B cell (primary cell): ENCODE data around the gene LAIR2. TPM values are rescaled to one million over a fixed set of nuclear protein-coding genes. Genes with fewer than 3 reads are reported as not detected.

Experiments
- ATAC-seq: fragments of 200-7000 bp; cut with Tn5 transposase; one replicate; pipeline ENCODE4 v1.10.0; 2021; ENCODE audit warnings: low read depth, mild to moderate bottlenecking, moderate number of reproducible peaks, moderate library complexity
- CTCF ChIA-PET: fragments of 350-600 bp; sonication (Branson Sonifier 250); formaldehyde crosslinking; loops from one replicate; lab custom pipeline; 2021; ENCODE audit warnings: antibody characterized with exemption, inconsistent platforms; lab: Charles Lee
- POLR2A ChIA-PET: fragments of 350-600 bp; sonication (Branson Sonifier 250); formaldehyde crosslinking; loops from one replicate; lab custom pipeline; 2021; ENCODE audit warnings: antibody characterized with exemption; lab: Charles Lee
- DNase-seq: peaks from one replicate; pipeline ENCODE4 v3.0.0; 2013
- H2AFZ ChIP-seq: 2 replicates; pipeline ENCODE4 v1.6.1; 2012; ENCODE audit warnings: mild to moderate bottlenecking, low read depth, low read length; ENCODE audit not compliant: insufficient read depth, poor library complexity, severe bottlenecking
- H3K27ac ChIP-seq, 2 donors: 1 replicate in 1 of 2; 2 replicates in 1 of 2; pipeline ENCODE4 v1.5.1; 2012 to 2013; ENCODE audit warnings: low read length in 2 of 2, mild to moderate bottlenecking in 2 of 2, moderate library complexity in 1 of 2
- H3K27me3 ChIP-seq, 4 experiments: fragments of 200-600 bp in 1 of 4; sonication (generic) in 1 of 4; replicated peaks in 1 of 4; 1 replicate in 2 of 4; 2 replicates in 2 of 4; pipeline versions ENCODE4 v1.6.1 to v1.7.0; 2013 to 2016; ENCODE audit warnings: low read length in 3 of 4, mild to moderate bottlenecking in 2 of 4, mixed read lengths in 1 of 4, moderate library complexity in 1 of 4; ENCODE audit not compliant: insufficient read depth in 4 of 4, control insufficient read depth in 3 of 4; ENCODE audit errors: control extremely low read depth in 1 of 4
- H3K36me3 ChIP-seq, 2 experiments: replicated peaks in 1 of 2; 1 replicate in 1 of 2; 2 replicates in 1 of 2; pipeline versions ENCODE4 v1.6.1 to v1.7.1; 2013; ENCODE audit warnings: low read length in 1 of 2; ENCODE audit not compliant: insufficient read depth in 2 of 2, control insufficient read depth in 1 of 2; ENCODE audit errors: control extremely low read depth in 1 of 2, extremely low read depth in 1 of 2
- H3K4me1 ChIP-seq, 2 donors: fragments of 200-600 bp in 1 of 2; sonication (generic) in 1 of 2; 1 replicate in 1 of 2; 2 replicates in 1 of 2; pipeline versions ENCODE4 v1.5.1 to v1.6.1; 2013 to 2017; ENCODE audit warnings: low read length in 2 of 2; ENCODE audit not compliant: control insufficient read depth in 2 of 2, insufficient read depth in 2 of 2
- H3K4me2 ChIP-seq: replicated peaks from 2 replicates; pipeline ENCODE3; 2012; ENCODE audit warnings: mild to moderate bottlenecking, low read depth, low read length; ENCODE audit not compliant: poor library complexity, severe bottlenecking
- H3K4me3 ChIP-seq, 5 experiments: fragments of 200-600 bp in 1 of 5; sonication (generic) in 1 of 5; 1 replicate in 3 of 5; 2 replicates in 2 of 5; pipeline versions ENCODE4 v1.5.1 to v1.7.0; 2011 to 2016; ENCODE audit warnings: low read length in 4 of 5, mild to moderate bottlenecking in 4 of 5, low read depth in 2 of 5, control low read depth in 1 of 5, moderate library complexity in 1 of 5; ENCODE audit not compliant: insufficient read depth in 1 of 5; ENCODE audit errors: control extremely low read depth in 1 of 5, extremely low read depth in 1 of 5
- H3K79me2 ChIP-seq: fragments of 200-600 bp; sonication (generic); one replicate; pipeline ENCODE4 v1.6.0; 2016; ENCODE audit warnings: low read length; ENCODE audit not compliant: control insufficient read depth, insufficient read depth
- H3K9ac ChIP-seq: fragments of 200-600 bp; sonication (generic); 2 replicates; pipeline ENCODE4 v1.6.1; 2017; ENCODE audit warnings: mild to moderate bottlenecking, low read length, moderate library complexity
- H3K9me3 ChIP-seq, 3 donors: one replicate each; pipeline versions ENCODE4 v1.6.1 to v1.7.1; 2013; ENCODE audit warnings: low read length in 2 of 3; ENCODE audit not compliant: control insufficient read depth in 2 of 3, insufficient read depth in 1 of 3; ENCODE audit errors: control extremely low read depth in 1 of 3
- H4K20me1 ChIP-seq: 2 replicates; pipeline ENCODE4 v1.6.0; 2012; ENCODE audit warnings: mild to moderate bottlenecking, low read length; ENCODE audit not compliant: insufficient read depth, control insufficient read depth, poor library complexity, severe bottlenecking
- H3K27ac Mint-ChIP-seq: one replicate; pipeline ENCODE4 v1.8.0; 2021; ENCODE audit warnings: mixed read lengths
- H3K27me3 Mint-ChIP-seq: one replicate; pipeline ENCODE4 v1.8.0; 2021; ENCODE audit warnings: mixed read lengths
- H3K4me1 Mint-ChIP-seq: one replicate; pipeline ENCODE4 v1.8.0; 2021; ENCODE audit warnings: mixed read lengths
- H3K4me3 Mint-ChIP-seq: one replicate; pipeline ENCODE4 v1.8.0; 2021; ENCODE audit warnings: mixed read lengths
- H3K9me3 Mint-ChIP-seq: one replicate; pipeline ENCODE4 v1.8.0; 2022; ENCODE audit warnings: mixed read lengths; ENCODE audit not compliant: insufficient read depth
- EZH2 ChIP-seq: IDR thresholded peaks from 2 replicates; pipeline ENCODE4 v1.6.1; 2012; ENCODE audit warnings: borderline replicate concordance, low read depth, mild to moderate bottlenecking, moderate library complexity, low read length; ENCODE audit not compliant: insufficient read depth, poor library complexity, severe bottlenecking
- WGBS: methylation state at CpG from one replicate; pipeline ENCODE4 v1.1.5; 2013; ENCODE audit warnings: missing lambda C conversion rate; ENCODE audit not compliant: insufficient coverage; 5-methylcytosine and 5-hydroxymethylcytosine counted together
- intact Hi-C: fragments of 100-400 bp; cut with micrococcal nuclease; formaldehyde crosslinking; loops from one replicate; pipeline ENCODE4 v1.10.0; 2022
- polyA plus RNA-seq: library from polyadenylated mRNA; depleted of rRNA; stranded (reverse); fragments of >200 nt; gene quantifications from 2 replicates; pipeline ENCODE4 v1.2.3, GENCODE V29; 2012
- total RNA-seq, 2 donors: library from RNA; stranded (reverse); fragments of 120-200 nt in 1 of 2; gene quantifications; 1 replicate in 1 of 2; 2 replicates in 1 of 2; pipeline versions ENCODE4 v1.2.3 to v1.2.4, GENCODE V29; 2013 to 2022
- TF ChIP-seq, protein P1 (sequence below): fragments of 200-600 bp; IDR thresholded peaks from one replicate; pipeline ENCODE4 v1.8.0; 2022; ENCODE audit warnings: antibody characterized with exemption, mild to moderate bottlenecking

LAIR2 gene
- total and polyA plus RNA-seq, 2 donors (not counting 1 experiment from before 2014, with no cell fraction given), result not detected

DNA sequence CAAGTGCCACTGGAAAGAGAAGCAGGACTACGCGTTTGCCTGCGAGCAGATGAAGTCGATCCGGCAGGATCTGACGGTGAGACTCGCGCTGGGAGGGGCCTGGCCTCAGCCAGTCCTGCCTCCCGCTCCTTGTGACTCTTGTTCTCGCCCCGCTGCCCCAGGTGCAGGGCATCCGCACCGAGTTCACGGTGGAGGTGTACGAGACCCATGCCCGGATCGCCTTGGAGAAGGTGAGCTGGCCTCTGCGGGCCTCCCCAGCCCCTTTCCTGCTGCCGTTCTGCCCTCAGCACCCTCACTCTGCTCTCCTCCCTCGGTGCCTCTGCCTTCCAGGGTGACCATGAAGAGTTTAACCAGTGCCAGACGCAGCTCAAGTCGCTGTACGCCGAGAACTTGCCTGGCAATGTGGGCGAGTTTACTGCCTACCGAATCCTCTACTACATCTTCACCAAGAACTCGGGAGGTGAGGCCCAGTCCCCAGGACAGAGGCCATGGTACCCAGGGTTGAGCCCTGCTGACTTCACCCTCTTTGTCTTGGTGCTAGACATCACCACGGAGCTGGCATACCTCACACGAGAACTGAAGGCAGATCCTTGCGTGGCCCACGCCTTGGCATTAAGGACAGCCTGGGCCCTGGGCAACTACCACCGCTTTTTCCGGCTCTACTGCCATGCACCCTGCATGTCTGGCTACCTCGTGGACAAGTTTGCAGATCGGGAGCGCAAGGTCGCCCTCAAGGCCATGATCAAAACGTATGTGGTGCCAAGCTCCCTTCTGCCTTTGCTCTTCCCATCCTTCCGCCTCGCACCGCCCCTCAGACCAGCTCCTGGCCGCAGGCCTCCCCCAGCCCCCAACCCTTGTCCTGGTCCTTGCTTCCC lies 44.6 kb upstream of the LAIR2 start:
- H3K79me2 ChIP-seq, result peaks cover 63% of the 10 kb centered on the region
- H3K4me3 Mint-ChIP-seq, result no peak overlapping the region

More for the DNA sequence above, 44.6 kb upstream of the LAIR2 start:
- H3K9me3 ChIP-seq, result no peaks in the 10 kb centered on the region
- H3K4me1 Mint-ChIP-seq, result peaks cover 14% of the 10 kb centered on the region
- DNase-seq, result no peak
- H3K4me3 ChIP-seq, result no peak overlapping the region
- CTCF ChIA-PET, result interaction anchor here (0.5 kb wide), 1 partner anchor 838 kb away, joined by 3 read pairs; no protein-coding TSS in a partner anchor
- POLR2A ChIA-PET, result no interaction called here
- H3K27me3 Mint-ChIP-seq, result no peaks in the 10 kb centered on the region
- TF ChIP-seq, protein P1, sequence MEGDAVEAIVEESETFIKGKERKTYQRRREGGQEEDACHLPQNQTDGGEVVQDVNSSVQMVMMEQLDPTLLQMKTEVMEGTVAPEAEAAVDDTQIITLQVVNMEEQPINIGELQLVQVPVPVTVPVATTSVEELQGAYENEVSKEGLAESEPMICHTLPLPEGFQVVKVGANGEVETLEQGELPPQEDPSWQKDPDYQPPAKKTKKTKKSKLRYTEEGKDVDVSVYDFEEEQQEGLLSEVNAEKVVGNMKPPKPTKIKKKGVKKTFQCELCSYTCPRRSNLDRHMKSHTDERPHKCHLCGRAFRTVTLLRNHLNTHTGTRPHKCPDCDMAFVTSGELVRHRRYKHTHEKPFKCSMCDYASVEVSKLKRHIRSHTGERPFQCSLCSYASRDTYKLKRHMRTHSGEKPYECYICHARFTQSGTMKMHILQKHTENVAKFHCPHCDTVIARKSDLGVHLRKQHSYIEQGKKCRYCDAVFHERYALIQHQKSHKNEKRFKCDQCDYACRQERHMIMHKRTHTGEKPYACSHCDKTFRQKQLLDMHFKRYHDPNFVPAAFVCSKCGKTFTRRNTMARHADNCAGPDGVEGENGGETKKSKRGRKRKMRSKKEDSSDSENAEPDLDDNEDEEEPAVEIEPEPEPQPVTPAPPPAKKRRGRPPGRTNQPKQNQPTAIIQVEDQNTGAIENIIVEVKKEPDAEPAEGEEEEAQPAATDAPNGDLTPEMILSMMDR, result no peak
- no peak for TF ChIP-seq EZH2
- no peaks in the 10 kb centered on the region for H3K9me3 Mint-ChIP-seq
- peaks cover 98% of the 10 kb centered on the region for H4K20me1 ChIP-seq
- intact Hi-C loops, result no loop called here
- no peak overlapping the region for H2AFZ ChIP-seq
- H3K27ac ChIP-seq, result no peak overlapping the region
- H3K27ac Mint-ChIP-seq, result no peak overlapping the region
- H3K36me3 ChIP-seq, result peaks cover 0 to 87% of the 10 kb centered on the region in 2 experiments
- no peak for ATAC-seq
- WGBS, result 98% methylated on average over 42 of the region's 42 CpGs
- peaks cover 8 to 13% of the 10 kb centered on the region in 2 donors for H3K4me1 ChIP-seq
- no peak overlapping the region for H3K9ac ChIP-seq
- no peaks in the 10 kb centered on the region for H3K27me3 ChIP-seq
- H3K4me2 ChIP-seq, result no peak overlapping the region
